GM12878 (cell line): Measurements from ENCODE around the gene SGPP2. TPM values are rescaled to one million over a fixed set of nuclear protein-coding genes. Genes with fewer than 3 reads are reported as not detected.

Experiments used
- BCL3 ChIP-seq: IDR thresholded peaks from 2 replicates; pipeline ENCODE4 v1.6.1; 2011; ENCODE audit warnings: borderline replicate concordance, low read depth, mild to moderate bottlenecking, moderate library complexity, low read length; ENCODE audit not compliant: insufficient read depth, poor library complexity, severe bottlenecking
- BHLHE40 ChIP-seq, 2 experiments: fragments of 450-650 bp in 1 of 2; IDR thresholded peaks; 2 replicates each; pipeline ENCODE4 v1.6.1; 2011 to 2017; ENCODE audit warnings: low read depth in 2 of 2, borderline replicate concordance in 1 of 2, improper control_type of control experiment in 1 of 2, low read length in 1 of 2, mild to moderate bottlenecking in 1 of 2
- DPF2 ChIP-seq: fragments of 450-650 bp; IDR thresholded peaks from 2 replicates; pipeline ENCODE4 v1.6.1; 2017; ENCODE audit warnings: mild to moderate bottlenecking
- ESRRA ChIP-seq: IDR thresholded peaks from 2 replicates; pipeline ENCODE4 v1.6.1; 2012; ENCODE audit warnings: mild to moderate bottlenecking, low read length, improper control_type of control experiment
- GABPA ChIP-seq: IDR thresholded peaks from 2 replicates; pipeline ENCODE4 v1.6.1; 2014; ENCODE audit warnings: antibody characterized with exemption, low read depth, mild to moderate bottlenecking, inconsistent platforms
- JUND ChIP-seq: IDR thresholded peaks from 2 replicates; pipeline ENCODE4 v1.6.1; 2012; ENCODE audit warnings: low read depth, mild to moderate bottlenecking, low read length, improper control_type of control experiment, moderate library complexity
- KDM1A ChIP-seq: fragments of 200-600 bp; sonication (generic); IDR thresholded peaks from 2 replicates; pipeline ENCODE4 v1.6.1; 2016; ENCODE audit warnings: borderline replicate concordance
- MEF2A ChIP-seq: IDR thresholded peaks from 2 replicates; pipeline ENCODE4 v1.6.1; 2011; ENCODE audit warnings: low read depth, mild to moderate bottlenecking, low read length, moderate library complexity; ENCODE audit not compliant: insufficient read depth
- MLLT1 ChIP-seq: fragments of 450-650 bp; IDR thresholded peaks from 2 replicates; pipeline ENCODE4 v1.6.1; 2016; ENCODE audit warnings: mild to moderate bottlenecking
- MTA2 ChIP-seq: fragments of 450-650 bp; IDR thresholded peaks from 2 replicates; pipeline ENCODE4 v1.6.1; 2016; ENCODE audit warnings: low read depth, mild to moderate bottlenecking, moderate library complexity
- MTA3 ChIP-seq: IDR thresholded peaks from 2 replicates; pipeline ENCODE4 v1.6.1; 2012; ENCODE audit warnings: low read length, inconsistent platforms, borderline replicate concordance
- PKNOX1 ChIP-seq: fragments of 450-650 bp; IDR thresholded peaks from 2 replicates; pipeline ENCODE4 v1.6.1; 2016; ENCODE audit warnings: mild to moderate bottlenecking
- POU2F2 ChIP-seq: IDR thresholded peaks from 3 replicates; pipeline ENCODE4 v1.6.1; 2011; ENCODE audit warnings: low read depth, mild to moderate bottlenecking, low read length, borderline replicate concordance
- RBBP5 ChIP-seq: fragments of 200-600 bp; sonication (generic); conservative IDR thresholded peaks from 2 replicates; pipeline ENCODE4 v1.6.1; 2016
- SRF ChIP-seq, 2 experiments: IDR thresholded peaks; 2 replicates each; pipeline ENCODE4 v1.6.1; 2011; ENCODE audit warnings: low read depth in 2 of 2, low read length in 2 of 2, mild to moderate bottlenecking in 1 of 2, moderate library complexity in 1 of 2
- WRNIP1 ChIP-seq: IDR thresholded peaks from 2 replicates; pipeline ENCODE4 v1.6.1; 2011; ENCODE audit warnings: low read depth, low read length, improper control_type of control experiment, borderline replicate concordance
- ZNF217 ChIP-seq: fragments of 450-650 bp; IDR thresholded peaks from 2 replicates; pipeline ENCODE4 v1.6.1; 2017; ENCODE audit warnings: antibody characterized with exemption, mild to moderate bottlenecking
- polyA plus RNA-seq, 11 experiments: library from polyadenylated mRNA; depleted of rRNA in 4 of 11; unstranded in 6 of 11; stranded (reverse) in 5 of 11; fragments of >200 nt; fragmentation: Nextera tagmentation in 4 of 11; fragmentation: Illumina TruSeq in 1 of 11; extraction: Ambion mirVana in 4 of 11; extraction: Trizol in 1 of 11; gene quantifications; 1 replicate in 1 of 11; 2 replicates in 10 of 11; pipeline versions ENCODE4 v1.2.1 to v1.2.3, GENCODE V29; 2011 to 2016; ENCODE audit warnings: inconsistent platforms in 2 of 11, missing spikeins in 2 of 11, low read depth in 1 of 11
- total RNA-seq, 4 experiments: library from RNA; depleted of rRNA in 3 of 4; stranded (reverse); fragments of >200 nt in 3 of 4; fragmentation: Illumina TruSeq in 1 of 4; extraction: Trizol in 1 of 4; gene quantifications; 2 replicates each; pipeline versions ENCODE4 v1.2.1 to v1.2.3, GENCODE V29; 2013 to 2021
- TF ChIP-seq, protein P1 (sequence below): fragments of 450-650 bp; conservative IDR thresholded peaks from 2 replicates; pipeline ENCODE4 v1.6.1; 2017; ENCODE audit warnings: mild to moderate bottlenecking, moderate library complexity
- TF ChIP-seq, protein P2 (sequence below): IDR thresholded peaks from 2 replicates; pipeline ENCODE4 v1.6.1; 2012; ENCODE audit warnings: low read depth, low read length, improper control_type of control experiment

Gene SGPP2
- total and polyA plus RNA-seq, 10 of the 15 experiments (the other 5 are each of a cell fraction or from before 2014, with no cell fraction given) = 3.5 to 84.9 (median 13.1) TPM

DNA sequence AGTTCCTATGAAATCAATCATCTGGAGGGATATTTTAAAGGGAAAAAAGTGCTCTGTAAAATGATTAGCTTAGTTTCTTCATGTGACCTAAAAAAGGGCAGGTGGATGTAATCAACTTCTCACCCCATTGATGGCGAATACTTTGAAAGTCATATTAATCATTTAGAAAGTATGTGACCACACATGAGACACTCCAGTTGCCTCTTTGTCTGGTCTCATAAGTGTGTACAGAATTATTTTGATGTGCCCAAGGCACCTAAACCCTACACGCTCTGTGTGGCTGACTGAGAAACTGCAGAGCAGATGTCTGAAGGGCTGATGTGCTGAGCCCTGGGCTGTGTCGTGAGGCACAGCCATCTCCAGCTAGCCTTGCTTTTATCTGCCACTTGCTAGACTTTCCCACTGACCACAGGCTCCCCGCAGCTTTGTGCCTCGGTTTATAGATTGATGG, 26.9 kb downstream of the SGPP2 start (continued):
- TF ChIP-seq JUND (peak; percentile 75; the same call in 1 of the 2 replicates), ESRRA (no peak), BHLHE40 (IDR thresholded peaks at IDR 0.05; ENCODE audit: borderline replicate concordance in 1 of 2, low read depth in 2 of 2, low read length in 1 of 2) (peak; percentile 68 to 74), MTA2 (peak; percentile 76), POU2F2 (peak; percentile 22; the same call in 1 of the 3 replicates), MTA3 (no peak), ZNF217 (peak; percentile 71; the same call in 1 of the 2 replicates), BCL3 (no peak), SRF (IDR thresholded peaks at IDR 0.05; ENCODE audit: low read depth in 2 of 2, low read length in 2 of 2) (no peak), MEF2A (0 out of 2 replicates have a peak, but pooled peaks have one; percentile 22), MLLT1 (peak; percentile 83; the same call in 1 of the 2 replicates), DPF2 (peak; percentile 84), GABPA (no peak), KDM1A (no peak), WRNIP1 (no peak), RBBP5 (no peak), PKNOX1 (peak; percentile 68; the same call in 1 of the 2 replicates)
- TF ChIP-seq, protein P1, sequence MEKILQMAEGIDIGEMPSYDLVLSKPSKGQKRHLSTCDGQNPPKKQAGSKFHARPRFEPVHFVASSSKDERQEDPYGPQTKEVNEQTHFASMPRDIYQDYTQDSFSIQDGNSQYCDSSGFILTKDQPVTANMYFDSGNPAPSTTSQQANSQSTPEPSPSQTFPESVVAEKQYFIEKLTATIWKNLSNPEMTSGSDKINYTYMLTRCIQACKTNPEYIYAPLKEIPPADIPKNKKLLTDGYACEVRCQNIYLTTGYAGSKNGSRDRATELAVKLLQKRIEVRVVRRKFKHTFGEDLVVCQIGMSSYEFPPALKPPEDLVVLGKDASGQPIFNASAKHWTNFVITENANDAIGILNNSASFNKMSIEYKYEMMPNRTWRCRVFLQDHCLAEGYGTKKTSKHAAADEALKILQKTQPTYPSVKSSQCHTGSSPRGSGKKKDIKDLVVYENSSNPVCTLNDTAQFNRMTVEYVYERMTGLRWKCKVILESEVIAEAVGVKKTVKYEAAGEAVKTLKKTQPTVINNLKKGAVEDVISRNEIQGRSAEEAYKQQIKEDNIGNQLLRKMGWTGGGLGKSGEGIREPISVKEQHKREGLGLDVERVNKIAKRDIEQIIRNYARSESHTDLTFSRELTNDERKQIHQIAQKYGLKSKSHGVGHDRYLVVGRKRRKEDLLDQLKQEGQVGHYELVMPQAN = no peak
- TF ChIP-seq, protein P2, sequence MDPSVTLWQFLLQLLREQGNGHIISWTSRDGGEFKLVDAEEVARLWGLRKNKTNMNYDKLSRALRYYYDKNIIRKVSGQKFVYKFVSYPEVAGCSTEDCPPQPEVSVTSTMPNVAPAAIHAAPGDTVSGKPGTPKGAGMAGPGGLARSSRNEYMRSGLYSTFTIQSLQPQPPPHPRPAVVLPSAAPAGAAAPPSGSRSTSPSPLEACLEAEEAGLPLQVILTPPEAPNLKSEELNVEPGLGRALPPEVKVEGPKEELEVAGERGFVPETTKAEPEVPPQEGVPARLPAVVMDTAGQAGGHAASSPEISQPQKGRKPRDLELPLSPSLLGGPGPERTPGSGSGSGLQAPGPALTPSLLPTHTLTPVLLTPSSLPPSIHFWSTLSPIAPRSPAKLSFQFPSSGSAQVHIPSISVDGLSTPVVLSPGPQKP = no peak
